Frontal cortex (tissue), 1 donor: ENCODE measurements around the gene ZNF8. TPM values are rescaled to one million over a fixed set of nuclear protein-coding genes. Genes with fewer than 3 reads are reported as not detected.

Source experiments
- small RNA-seq: library from RNA; depleted of rRNA; stranded (forward); fragments of <200 nt; gene quantifications from one replicate; pipeline ENCODE3, GENCODE V24; 2014
- total RNA-seq: library from RNA; depleted of rRNA; stranded (reverse); fragments of >200 nt; gene quantifications from one replicate; pipeline ENCODE4 v1.2.3, GENCODE V29; 2014

ZNF8 gene
- total RNA-seq, 1 donor from 2014 or later = 14.3 TPM

Small RNAs within 50 kb of the gene (small RNA-seq; reads per million reads assigned to genes)
- gene MIR6806 = 0.20 reads per million

Other genes starting within 250 kb of the ZNF8 start
- gene ZSCAN1, start 244.9 kb upstream of the ZNF8 start, total RNA-seq = 0.82 TPM
- 11.8 TPM for gene ZNF135, start 219.7 kb upstream of the ZNF8 start, total RNA-seq
- gene ZSCAN18, start 180.7 kb upstream of the ZNF8 start, total RNA-seq = 95.0 TPM
- 42.4 TPM for gene ZNF329, start 128.2 kb upstream of the ZNF8 start, total RNA-seq
- gene ZNF274, start 95.9 kb upstream of the ZNF8 start, total RNA-seq = 23.2 TPM
- gene ZNF544, start 50.0 kb upstream of the ZNF8 start, total RNA-seq = 72.2 TPM
- 22.4 TPM for gene ERVK3-1, start 26.4 kb downstream of the ZNF8 start, total RNA-seq
- gene ZSCAN22, start 48.0 kb downstream of the ZNF8 start, total RNA-seq = 2.0 TPM
- 0.41 TPM for gene A1BG, start 74.5 kb downstream of the ZNF8 start, total RNA-seq
- gene ZNF497, start 83.8 kb downstream of the ZNF8 start, total RNA-seq = 6.1 TPM
- 2.4 TPM for gene ZNF837, start 102.1 kb downstream of the ZNF8 start, total RNA-seq
- gene RPS5, start 108.3 kb downstream of the ZNF8 start, total RNA-seq = 2,200 TPM
- gene RNF225, start 116.7 kb downstream of the ZNF8 start, total RNA-seq = not detected
- gene ZNF584, start 129.7 kb downstream of the ZNF8 start, total RNA-seq = 11.8 TPM
- gene ZNF132, start 161.2 kb downstream of the ZNF8 start, total RNA-seq = 15.9 TPM
- 24.1 TPM for gene ZNF324B, start 172.7 kb downstream of the ZNF8 start, total RNA-seq
- gene ZNF324, start 188.1 kb downstream of the ZNF8 start, total RNA-seq = 20.8 TPM
- gene ZNF446, start 197.4 kb downstream of the ZNF8 start, total RNA-seq = 8.6 TPM
- gene SLC27A5, start 233.0 kb downstream of the ZNF8 start, total RNA-seq = 6.9 TPM
- gene ZBTB45, start 240.9 kb downstream of the ZNF8 start, total RNA-seq = 6.9 TPM